Stomach smooth muscle (tissue), 2 donors: ENCODE measurements around the gene VNN1.

Source experiments
- H3K27ac ChIP-seq: one replicate; pipeline ENCODE4 v1.7.0; 2013; ENCODE audit warnings: mild to moderate bottlenecking, low read length, inconsistent platforms
- H3K27me3 ChIP-seq, 2 donors: one replicate each; pipeline ENCODE4 v1.7.0; 2013; ENCODE audit warnings: low read length in 2 of 2; ENCODE audit not compliant: insufficient read depth in 2 of 2, control insufficient read depth in 1 of 2
- H3K36me3 ChIP-seq, 2 donors: one replicate each; pipeline ENCODE4 v1.7.0; 2013; ENCODE audit warnings: low read length in 2 of 2; ENCODE audit not compliant: control insufficient read depth in 2 of 2, insufficient read depth in 2 of 2
- H3K4me1 ChIP-seq: one replicate; pipeline ENCODE4 v1.7.0; 2013; ENCODE audit warnings: low read length; ENCODE audit not compliant: control insufficient read depth, insufficient read depth
- H3K4me3 ChIP-seq, 2 donors: one replicate each; pipeline ENCODE4 v1.7.0; 2013; ENCODE audit warnings: low read length in 2 of 2
- H3K9ac ChIP-seq, 2 donors: one replicate each; pipeline ENCODE4 v1.7.0; 2013; ENCODE audit warnings: low read length in 2 of 2, mild to moderate bottlenecking in 1 of 2
- H3K9me3 ChIP-seq, 2 donors: one replicate each; pipeline ENCODE4 v1.7.0; 2013; ENCODE audit warnings: low read length in 2 of 2; ENCODE audit not compliant: control insufficient read depth in 2 of 2
- donor health status: healthy.
- donor health status: Pancreatic carcinoma.

The VNN1 gene

GRCh38 chr6:132713352-132714134, at the start of gene VNN1:
Gene VNN1 (minus strand): TSS chr6:132714055. CDS start chr6:132714035, 20 bp downstream.
- Histone ChIP-seq H3K27me3 (no peaks in the 10 kb centered on the region), H3K9me3 (no peaks in the 10 kb centered on the region), H3K4me3 (no peak within 1 kb of the TSS), H3K36me3 (no peaks in the 10 kb centered on the region), H3K27ac (no peak within 1 kb of the TSS), H3K4me1 (peaks cover 2% of the 10 kb centered on the region), H3K9ac (no peak within 1 kb of the TSS)

GRCh38 chr6:132763269-132763668, 49.4 kb upstream of the VNN1 start:
- Histone ChIP-seq H3K4me1 (no peaks in the 10 kb centered on the region), H3K4me3 (no peak overlapping the region), H3K36me3 (no peaks in the 10 kb centered on the region), H3K27ac (no peak overlapping the region), H3K27me3 (no peaks in the 10 kb centered on the region), H3K9ac (no peak overlapping the region), H3K9me3 (no peaks in the 10 kb centered on the region)

GRCh38 chr6:132760256-132760655, 46.4 kb upstream of the VNN1 start:
- Histone ChIP-seq H3K36me3 (no peaks in the 10 kb centered on the region), H3K27ac (no peak overlapping the region), H3K27me3 (no peaks in the 10 kb centered on the region), H3K4me1 (no peaks in the 10 kb centered on the region), H3K9me3 (no peaks in the 10 kb centered on the region), H3K4me3 (no peak overlapping the region), H3K9ac (no peak overlapping the region)

- no peaks in the 10 kb centered on the region for H3K27me3 ChIP-seq
- H3K9ac ChIP-seq, result no peak overlapping the region
- no peaks in the 10 kb centered on the region for H3K4me1 ChIP-seq
- no peaks in the 10 kb centered on the region for H3K36me3 ChIP-seq
- H3K4me3 ChIP-seq, result no peak overlapping the region
- H3K9me3 ChIP-seq, result no peaks in the 10 kb centered on the region
- H3K27ac ChIP-seq, result no peak overlapping the region
Measured at GRCh38 chr6:132758689-132759088, 44.8 kb upstream of the VNN1 start.

- H3K9ac ChIP-seq, result no peak overlapping the region
- H3K4me3 ChIP-seq, result no peak overlapping the region
- no peaks in the 10 kb centered on the region for H3K9me3 ChIP-seq
- H3K36me3 ChIP-seq, result no peaks in the 10 kb centered on the region
- no peaks in the 10 kb centered on the region for H3K4me1 ChIP-seq
- H3K27me3 ChIP-seq, result no peaks in the 10 kb centered on the region
- H3K27ac ChIP-seq, result no peak overlapping the region
Measured at GRCh38 chr6:132752255-132752654, 38.4 kb upstream of the VNN1 start.

GRCh38 chr6:132751828-132752227, 38.0 kb upstream of the VNN1 start:
- no peak overlapping the region for H3K4me3 ChIP-seq
- no peaks in the 10 kb centered on the region for H3K9me3 ChIP-seq
- H3K36me3 ChIP-seq, result no peaks in the 10 kb centered on the region
- H3K9ac ChIP-seq, result no peak overlapping the region
- H3K27ac ChIP-seq, result no peak overlapping the region
- no peaks in the 10 kb centered on the region for H3K4me1 ChIP-seq
- no peaks in the 10 kb centered on the region for H3K27me3 ChIP-seq

- H3K9me3 ChIP-seq, result no peaks in the 10 kb centered on the region
Measured at GRCh38 chr6:132751306-132751705, 37.5 kb upstream of the VNN1 start.

GRCh38 chr6:132750455-132751248, 36.8 kb upstream of the VNN1 start:
- H3K4me3 ChIP-seq, result no peak overlapping the region
- H3K9me3 ChIP-seq, result no peaks in the 10 kb centered on the region
- H3K27me3 ChIP-seq, result no peaks in the 10 kb centered on the region
- no peak overlapping the region for H3K27ac ChIP-seq
- H3K4me1 ChIP-seq, result no peaks in the 10 kb centered on the region
- no peaks in the 10 kb centered on the region for H3K36me3 ChIP-seq
- no peak overlapping the region for H3K9ac ChIP-seq

More at GRCh38 chr6:132751306-132751705, 37.5 kb upstream of the VNN1 start:
- Histone ChIP-seq H3K27me3 (no peaks in the 10 kb centered on the region), H3K4me3 (no peak overlapping the region), H3K27ac (no peak overlapping the region), H3K9ac (no peak overlapping the region), H3K36me3 (no peaks in the 10 kb centered on the region), H3K4me1 (no peaks in the 10 kb centered on the region)

GRCh38 chr6:132749111-132749510, 35.3 kb upstream of the VNN1 start:
- Histone ChIP-seq H3K27ac (no peak overlapping the region), H3K9ac (no peak overlapping the region), H3K4me3 (no peak overlapping the region), H3K27me3 (no peaks in the 10 kb centered on the region), H3K4me1 (no peaks in the 10 kb centered on the region), H3K36me3 (no peaks in the 10 kb centered on the region), H3K9me3 (no peaks in the 10 kb centered on the region)

- Histone ChIP-seq H3K4me3 (no peak overlapping the region), H3K27ac (no peak overlapping the region), H3K9me3 (no peaks in the 10 kb centered on the region), H3K4me1 (no peaks in the 10 kb centered on the region), H3K36me3 (no peaks in the 10 kb centered on the region), H3K27me3 (no peaks in the 10 kb centered on the region), H3K9ac (no peak overlapping the region)
Measured at GRCh38 chr6:132748446-132748845, 34.6 kb upstream of the VNN1 start.

GRCh38 chr6:132746048-132746447, 32.2 kb upstream of the VNN1 start:
- Histone ChIP-seq H3K27me3 (no peaks in the 10 kb centered on the region), H3K4me3 (no peak overlapping the region), H3K36me3 (no peaks in the 10 kb centered on the region), H3K9me3 (no peaks in the 10 kb centered on the region), H3K9ac (no peak overlapping the region), H3K27ac (no peak overlapping the region), H3K4me1 (no peaks in the 10 kb centered on the region)
